ENCODE measurements around the gene TMED3.
A peak's percentile ranks its signal among the peaks of the same experiment; 100 is the strongest.
"Not testable (repeated sequence)": the region's sequence is repeated elsewhere in the genome, so short reads cannot be mapped to it uniquely, and the experiment has no call there.

TMED3 gene

DNA sequence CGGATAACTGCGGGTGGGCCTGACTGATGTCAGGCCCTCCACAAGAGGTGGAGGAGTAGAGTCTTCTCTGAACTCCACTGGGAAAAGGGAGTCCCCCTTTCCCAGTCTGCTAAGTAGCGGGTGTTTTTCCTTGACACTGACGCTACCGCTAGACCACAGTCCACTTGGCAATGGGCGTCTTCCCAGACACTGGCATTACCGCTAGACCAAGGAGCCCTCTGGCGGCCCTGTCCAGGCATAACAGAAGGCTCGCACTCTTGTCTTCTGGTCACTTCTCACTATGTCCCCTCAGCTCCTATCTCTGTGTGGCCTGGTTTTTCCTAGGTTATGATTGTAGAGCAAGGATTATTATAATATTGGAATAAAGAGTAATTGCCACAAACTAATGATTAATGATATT, 9.1 kb downstream of the TMED3 start:
- DNase-seq: not testable (repeated sequence)

DNA sequence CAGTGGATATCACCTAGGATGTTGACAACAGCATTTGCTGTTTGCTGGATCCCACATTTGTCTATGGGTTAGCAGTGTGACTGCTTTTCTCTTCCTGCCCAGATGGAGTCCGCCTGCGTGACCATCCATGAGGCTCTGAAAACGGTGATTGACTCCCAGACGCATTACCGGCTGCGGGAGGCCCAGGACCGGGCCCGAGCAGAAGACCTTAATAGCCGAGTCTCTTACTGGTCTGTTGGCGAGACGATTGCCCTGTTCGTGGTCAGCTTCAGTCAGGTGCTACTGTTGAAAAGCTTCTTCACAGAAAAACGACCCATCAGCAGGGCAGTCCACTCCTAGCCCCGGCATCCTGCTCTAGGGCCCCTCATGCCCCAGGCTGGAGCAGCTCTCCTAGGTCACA, 11.0 kb downstream of the TMED3 start:
- no peak for DNase-seq

DNA sequence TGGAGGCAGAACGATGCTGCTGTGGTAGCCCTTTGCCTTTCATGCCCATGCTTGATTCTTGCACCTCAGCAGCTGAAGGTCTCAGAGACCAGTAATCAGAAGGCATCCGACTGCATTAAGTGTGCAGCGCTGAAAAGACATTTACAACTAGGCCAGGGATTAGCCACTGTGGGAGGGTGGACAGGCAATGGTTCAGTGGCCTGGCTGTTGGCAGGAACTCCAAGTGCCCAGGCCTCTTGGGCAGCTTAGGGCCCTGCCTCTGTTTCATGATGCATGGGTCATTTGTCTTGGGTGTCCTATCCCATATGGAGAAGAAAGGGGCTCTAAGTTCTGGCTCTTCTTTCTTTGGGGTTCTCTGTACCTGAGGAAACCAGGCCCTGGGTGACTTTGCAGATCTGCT, 11.4 kb downstream of the TMED3 start:
- DNase-seq: no peak

DNA sequence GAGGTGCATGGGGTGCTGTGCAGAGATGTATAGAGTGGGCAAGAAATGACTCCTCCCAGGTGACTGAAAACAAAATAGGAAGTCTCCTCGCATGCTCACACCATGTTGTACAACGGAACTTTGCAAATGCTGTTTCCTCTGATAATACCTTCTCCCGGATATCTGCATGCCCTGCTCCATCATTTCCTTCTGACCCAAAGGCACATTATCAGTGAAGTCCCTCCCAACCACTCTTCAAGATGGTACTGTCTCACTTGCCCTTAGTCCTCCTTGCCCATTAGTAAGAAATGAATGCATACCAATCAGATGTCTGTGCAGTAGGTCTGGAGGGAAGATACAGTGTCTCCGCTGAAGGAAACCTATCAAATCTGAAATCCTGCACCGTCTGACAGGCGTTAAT, 12.0 kb downstream of the TMED3 start:
- DNase-seq: no peak

DNA sequence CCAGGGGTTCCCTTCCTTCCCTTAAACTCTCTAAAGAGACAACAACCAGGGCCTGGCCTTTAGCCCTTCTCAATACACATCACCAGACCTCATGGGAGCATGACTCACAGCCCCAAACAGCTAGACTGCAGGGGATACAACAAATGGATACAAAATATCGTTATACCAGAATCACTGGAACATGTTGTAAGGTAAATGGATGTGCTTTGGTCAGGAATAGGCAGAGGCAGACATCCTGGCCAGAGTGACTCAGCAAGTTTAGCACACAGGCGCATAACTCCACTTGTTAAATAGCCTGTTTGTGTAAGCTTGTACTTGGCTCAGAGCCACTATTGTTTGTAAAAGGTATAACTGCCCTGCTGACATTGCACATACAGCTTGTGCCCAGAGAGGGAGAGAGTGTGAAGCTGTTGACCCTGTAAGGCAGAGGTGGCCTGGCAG, 18.3 kb downstream of the TMED3 start:
- peak in 1 of 3 experiments; percentile 25 for DNase-seq

DNA sequence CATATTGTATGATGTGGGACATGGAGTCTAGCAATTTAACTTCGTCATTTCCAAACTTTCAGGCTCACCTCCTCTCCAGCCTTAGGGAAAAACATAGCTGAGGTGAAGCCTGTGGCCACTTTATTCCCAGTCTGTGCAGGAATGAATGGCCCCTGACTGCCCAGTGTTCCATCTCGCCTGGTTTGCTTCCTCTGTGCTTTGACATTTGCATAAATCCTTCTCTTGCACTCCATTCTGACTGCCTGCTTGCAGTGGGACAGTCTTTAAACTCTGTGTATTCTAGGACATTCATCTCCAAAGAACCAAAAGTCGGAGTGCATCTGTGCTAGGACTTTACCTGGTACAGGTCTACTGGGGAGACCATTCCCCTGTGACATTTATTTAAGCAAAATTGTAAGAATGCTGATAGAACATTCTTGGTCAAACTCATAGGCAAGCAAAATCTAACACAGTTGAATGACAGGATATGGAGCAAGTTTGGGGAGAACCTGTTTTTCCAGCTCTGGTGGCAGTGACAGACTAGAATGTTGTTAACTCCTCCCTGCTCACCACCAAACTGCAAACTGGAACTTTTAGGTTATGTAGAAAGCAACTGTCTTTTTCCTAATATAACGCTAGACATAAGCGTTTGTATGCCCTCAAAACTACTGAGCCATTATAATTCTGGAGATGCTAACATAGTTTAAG, 22.1 kb downstream of the TMED3 start:
- DNase-seq: peak in 1 of 3 experiments; percentile 46

DNA sequence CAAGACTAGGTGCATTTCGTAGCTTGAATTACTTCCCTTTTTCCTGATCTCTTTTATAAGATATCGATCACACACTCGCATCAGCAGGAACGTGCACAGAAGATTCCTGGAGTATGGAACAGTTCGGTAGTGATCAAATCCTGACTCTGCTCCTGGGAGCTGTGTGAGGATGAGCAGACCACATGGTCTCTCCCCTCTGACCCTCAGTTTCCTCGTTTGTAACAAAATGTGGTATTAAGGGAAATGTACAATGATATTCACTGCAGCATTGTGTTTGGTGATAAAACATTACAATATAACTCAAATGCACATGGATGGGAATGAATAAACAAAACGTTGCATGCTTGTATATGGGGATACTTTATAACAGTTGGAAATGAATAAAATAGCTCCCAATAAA, 26.7 kb downstream of the TMED3 start:
- no peak for DNase-seq

DNA sequence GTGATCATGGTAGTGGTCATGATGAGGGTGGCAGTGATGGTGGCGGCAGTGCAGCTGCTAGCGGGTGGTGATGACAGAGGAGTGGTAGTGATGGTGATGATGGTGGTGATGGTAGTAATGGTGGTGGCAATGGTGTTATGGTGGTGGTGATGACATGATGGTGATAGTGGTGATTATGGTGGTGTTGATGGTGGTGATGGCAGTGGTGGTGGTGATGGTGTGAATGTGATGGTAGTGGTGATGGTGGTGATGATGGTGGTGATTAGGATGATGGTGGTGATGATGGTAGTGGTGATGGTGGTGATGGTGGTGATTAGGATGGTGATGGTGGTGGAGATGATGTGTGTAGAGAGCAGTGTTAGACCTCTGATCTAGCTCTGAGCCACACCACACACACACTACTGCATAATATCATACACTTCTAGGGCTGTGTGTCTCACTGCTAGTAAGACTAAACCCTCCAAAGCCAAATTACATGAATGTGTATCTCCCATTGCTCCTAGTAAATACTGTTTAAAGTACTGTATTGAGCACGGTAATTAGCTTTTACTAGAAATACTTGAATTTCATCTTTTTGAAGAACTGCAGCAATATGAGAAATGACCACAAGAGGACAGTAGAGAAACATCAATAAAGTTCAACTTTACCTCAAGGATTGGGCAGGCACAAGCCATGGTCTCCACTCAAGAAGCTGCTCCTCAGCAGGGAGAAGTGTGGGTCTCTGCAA, 28.8 kb downstream of the TMED3 start:
- peak; percentile 24 to 64 (median 25) for DNase-seq

DNA sequence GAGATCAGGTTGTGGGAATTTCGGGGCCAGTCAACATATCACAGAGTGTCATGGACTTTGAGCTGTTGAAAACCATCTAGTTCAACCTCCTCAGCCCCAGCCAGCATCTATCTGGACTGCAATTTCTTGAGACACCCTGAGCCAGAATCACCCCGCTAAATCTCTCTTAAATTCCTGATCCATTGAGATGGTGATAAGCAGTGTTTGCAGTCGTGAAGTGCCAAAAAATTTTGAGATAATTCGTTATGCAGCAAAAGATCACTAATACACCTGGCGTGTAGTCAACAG, 29.3 kb downstream of the TMED3 start:
- DNase-seq: no peak

DNA sequence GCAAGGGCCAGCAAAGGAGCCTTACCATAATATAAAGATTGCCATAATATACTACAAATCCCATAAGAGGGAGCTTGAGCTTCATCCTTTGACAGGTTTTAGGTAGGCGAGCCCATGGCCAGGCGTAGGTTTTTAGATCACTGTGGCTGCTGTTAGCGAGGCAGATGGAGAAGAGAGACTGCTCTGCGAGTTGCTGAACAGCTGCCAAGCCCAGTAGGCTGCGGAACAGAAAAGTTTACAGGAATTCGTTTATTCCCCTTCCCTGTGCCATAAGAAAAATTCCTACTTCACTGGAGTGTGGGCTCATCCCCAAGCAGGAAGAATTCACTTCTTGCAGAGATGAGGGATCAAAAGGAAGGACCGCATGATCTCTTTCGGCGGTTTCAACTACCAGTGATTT, 30.5 kb downstream of the TMED3 start:
- no peak for DNase-seq

DNA sequence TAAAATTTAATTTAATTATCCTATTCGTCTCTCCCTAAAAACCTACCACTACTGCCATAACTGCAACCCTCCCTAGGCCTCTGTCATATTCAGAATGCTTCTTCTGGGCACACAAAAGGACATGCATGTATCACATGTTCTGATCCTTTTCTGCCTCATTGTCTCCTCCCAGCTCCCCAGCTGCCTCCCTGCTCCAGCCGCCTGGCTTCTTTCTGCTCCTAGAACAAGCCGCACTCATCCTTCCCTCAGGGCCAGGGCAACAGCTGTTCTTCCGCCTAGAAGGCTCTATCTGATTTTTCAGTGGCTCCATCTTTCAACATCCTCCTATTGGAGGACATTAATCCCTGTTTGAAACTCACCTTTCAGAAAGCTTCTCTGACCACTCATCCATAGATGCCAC, 38.6 kb downstream of the TMED3 start:
- DNase-seq: peak in 1 of 3 experiments; percentile 35

DNA sequence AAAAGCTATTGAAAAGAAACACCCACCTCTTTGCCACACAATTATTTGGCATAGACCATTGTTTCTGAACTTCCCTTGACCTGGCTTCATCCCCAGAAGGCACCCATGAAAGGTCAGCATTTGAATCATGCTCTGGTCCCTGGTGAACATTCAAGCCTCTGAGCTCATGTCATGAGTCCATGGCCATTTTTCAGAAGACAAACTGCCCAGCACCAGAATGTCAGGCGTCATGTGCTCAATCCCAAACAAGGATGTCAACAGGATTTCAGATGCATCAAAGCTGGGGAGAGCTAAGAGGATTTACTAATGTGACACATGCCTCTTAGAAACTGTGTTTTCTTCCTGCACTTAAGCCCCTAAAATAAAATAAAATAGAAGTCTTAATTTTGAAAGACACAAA, 41.3 kb downstream of the TMED3 start:
- peak in 1 of 3 experiments; percentile 15 for DNase-seq

DNA sequence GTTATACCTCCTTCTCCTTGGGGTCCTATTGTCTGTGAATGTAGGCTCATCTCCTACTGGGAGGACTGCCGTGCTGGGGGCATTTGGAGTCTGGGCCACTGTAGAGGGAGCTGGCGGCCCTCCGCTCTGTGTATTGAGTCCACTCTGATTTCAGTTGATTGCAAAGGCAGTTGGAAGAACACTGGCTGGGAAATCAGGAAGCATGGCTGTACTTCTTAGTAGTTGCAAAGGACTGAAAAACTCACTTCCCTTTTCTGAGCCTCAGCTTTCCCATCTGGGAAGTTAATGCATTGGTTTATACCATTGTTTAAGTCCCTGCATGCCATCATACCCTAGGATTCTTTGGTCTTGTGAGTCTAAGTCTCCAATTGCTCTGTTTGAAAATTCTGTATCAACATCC, 46.7 kb downstream of the TMED3 start:
- no peak for DNase-seq

DNA sequence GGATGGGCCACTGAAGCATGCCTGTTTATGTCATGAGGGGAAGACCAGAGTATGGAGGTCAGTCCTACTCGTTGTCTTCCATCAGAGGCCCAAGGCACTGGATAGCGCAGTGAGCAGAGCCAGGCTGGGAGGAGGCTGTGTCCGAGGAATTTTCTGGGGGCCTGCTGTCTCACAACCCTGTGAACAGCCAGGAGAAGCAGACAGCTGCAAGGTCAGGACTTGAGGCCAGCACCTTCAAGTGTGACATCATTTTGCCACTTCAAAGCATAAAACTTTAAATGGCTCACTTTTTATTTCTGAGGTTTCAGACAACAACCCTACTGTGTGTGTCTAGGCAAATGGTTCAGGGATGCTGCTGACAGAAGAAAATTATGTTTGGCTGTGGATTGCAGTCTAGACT, 47.2 kb downstream of the TMED3 start:
- DNase-seq: no peak

DNA sequence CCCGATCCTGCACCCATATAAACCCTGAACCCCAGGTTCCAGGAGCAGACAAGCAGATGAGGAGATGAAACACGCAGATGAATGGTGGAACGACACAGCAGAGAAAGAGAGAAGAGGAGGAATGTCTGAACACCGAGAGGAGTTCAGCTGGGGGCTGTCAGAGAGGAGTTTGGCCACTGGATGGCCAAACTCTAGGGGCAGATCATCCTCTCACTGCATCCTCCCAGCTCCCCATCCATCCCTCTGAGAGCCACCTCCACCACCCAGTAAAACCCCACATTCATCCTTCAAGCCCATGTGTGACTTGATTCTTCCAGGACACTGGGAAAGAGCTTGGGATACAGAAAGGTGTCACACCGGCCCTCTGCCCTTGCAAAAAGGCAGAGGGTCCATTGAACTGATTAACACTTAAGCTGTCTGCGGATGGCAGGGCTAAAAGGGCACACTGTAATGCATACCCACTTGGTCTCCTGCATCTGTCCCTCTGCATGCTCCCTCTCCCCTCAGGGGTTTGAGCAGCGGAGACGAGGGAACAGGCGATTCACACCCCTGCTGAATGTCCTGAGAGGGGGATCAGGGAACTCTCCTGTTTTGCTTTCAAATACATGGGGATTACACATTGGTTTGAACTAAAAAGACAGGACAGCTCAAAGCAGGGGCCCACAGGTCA, 53.8 kb downstream of the TMED3 start:
- no peak for DNase-seq

DNA sequence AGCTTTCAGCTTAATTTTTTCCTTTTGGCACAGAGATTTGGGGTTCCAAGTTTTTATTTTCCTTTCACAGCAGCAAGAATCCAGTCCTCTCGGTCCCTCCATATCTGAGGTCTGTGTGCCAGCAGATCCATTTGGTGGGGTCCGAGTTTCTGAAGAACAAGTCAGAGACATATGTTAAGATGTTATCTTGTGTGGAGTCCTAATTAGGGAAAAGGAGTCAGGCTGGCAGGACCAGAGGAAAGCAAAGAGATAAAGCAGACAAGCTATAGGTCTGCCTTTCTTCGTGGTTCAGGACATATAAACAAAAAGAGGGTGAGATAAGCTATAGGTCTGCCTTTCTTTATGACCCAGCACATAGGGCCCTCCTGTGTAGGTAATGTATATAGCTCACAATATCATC, 54.9 kb downstream of the TMED3 start:
- DNase-seq: no peak

DNA sequence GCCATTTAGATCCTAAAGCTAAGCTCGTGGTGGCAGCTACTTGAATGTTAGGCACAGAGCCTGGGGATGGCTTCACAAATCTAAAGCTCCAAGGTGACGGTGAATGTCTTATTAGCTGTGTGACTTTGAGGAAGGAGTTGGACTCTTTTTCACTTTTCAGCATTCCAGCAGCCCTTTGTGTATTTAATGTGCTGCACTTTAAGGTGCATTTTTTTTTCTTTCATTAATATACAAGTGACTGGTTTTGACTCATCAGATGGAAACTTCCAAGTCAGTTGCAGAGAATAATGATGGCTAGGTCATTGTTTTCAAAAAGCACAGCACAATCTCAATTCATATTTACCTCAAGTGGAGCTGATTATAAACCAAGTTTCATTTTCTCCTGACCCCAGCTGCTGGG, 55.8 kb downstream of the TMED3 start:
- no peak for DNase-seq

DNA sequence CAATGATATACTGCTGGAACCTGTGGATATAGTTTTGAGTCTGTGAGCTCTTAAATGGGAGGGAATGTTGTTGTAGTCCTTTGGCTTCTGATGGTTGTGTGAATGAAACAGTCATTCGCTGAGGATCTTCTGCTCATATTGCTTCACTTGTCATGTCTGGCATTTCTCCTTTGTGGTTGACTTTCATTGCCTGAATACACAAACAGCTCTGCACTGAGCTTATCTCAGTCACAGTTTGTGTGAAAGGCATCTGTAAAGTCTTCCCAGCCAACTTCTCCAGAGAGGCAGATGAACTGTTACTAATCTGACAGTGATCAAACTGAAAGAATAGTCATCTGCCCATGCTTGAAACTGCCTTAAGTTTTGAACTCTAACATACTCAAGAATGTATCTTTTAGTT, 59.8 kb downstream of the TMED3 start:
- no peak for DNase-seq

DNA sequence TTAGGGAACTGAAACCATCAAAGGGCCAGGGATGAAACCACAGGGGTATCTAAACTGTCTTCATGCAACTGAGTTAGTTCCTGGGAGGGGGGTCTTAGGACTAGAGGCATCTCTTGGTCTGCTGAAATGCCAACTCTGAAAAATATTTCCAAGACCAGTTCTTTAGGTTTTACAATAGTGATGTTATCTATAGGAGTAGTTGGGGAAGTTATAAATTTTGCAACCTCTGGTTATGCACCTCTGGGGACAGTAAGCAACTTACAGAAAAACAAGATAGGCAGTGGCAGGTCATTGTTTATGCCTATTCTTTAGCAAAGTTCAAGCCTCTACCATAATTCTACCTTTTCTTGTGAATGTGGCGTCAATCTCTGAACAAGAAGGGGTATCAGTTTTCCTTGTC, 60.7 kb downstream of the TMED3 start:
- no peak for DNase-seq

DNA sequence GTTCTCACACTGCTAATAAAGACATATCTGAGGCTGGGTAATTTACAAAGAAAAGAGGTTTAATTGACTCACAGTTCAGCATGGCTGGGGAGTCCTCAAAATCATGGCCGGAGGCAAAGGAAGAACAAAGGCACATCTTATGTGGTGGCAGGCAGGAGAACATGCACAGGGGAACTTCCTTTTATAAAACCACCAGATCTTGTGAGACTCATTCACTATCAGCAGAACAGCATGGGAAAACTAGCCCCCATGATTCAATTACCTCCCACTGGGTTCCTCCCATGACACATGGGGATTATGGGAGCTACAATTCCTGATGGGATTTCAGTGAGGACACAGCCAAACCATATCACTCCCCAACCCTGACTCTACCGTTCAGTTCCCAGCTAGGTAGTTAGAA, 61.5 kb downstream of the TMED3 start:
- no peak for DNase-seq
